Activated T-cell treated with anti-CD3 and anti-CD28 coated beads, Interleukin-2, amount 50 U/mL, for 72 hours (primary cell): ENCODE measurements around the gene PDXDC1. TPM values are rescaled to one million over a fixed set of nuclear protein-coding genes. Genes with fewer than 3 reads are reported as not detected.
"Not testable (repeated sequence)": the region's sequence is repeated elsewhere in the genome, so short reads cannot be mapped to it uniquely, and the experiment has no call there.

ENCODE experiments used
- ATAC-seq, 2 donors: fragments of 150-1000 bp; cut with Tn5 transposase; replicated peaks in 1 of 2; 2 replicates each; pipeline ENCODE4 v1.10.0; 2021; ENCODE audit warnings: moderate library complexity in 2 of 2, mild to moderate bottlenecking in 1 of 2
- DNase-seq, 2 donors: peaks; one replicate each; pipeline ENCODE4 v3.0.0; 2021 to 2022; ENCODE audit warnings: mixed read lengths in 1 of 2
- H3K27ac Mint-ChIP-seq: one replicate; pipeline ENCODE4 v1.8.0; 2022; ENCODE audit warnings: mild to moderate bottlenecking, moderate library complexity, mixed read lengths
- H3K27me3 Mint-ChIP-seq: one replicate; pipeline ENCODE4 v1.8.0; 2022; ENCODE audit warnings: low read depth, mixed read lengths
- H3K36me3 Mint-ChIP-seq, 2 donors: one replicate each; pipeline ENCODE4 v1.8.0; 2022; ENCODE audit warnings: mixed read lengths in 2 of 2, mild to moderate bottlenecking in 1 of 2; ENCODE audit not compliant: insufficient read depth in 2 of 2
- H3K4me1 Mint-ChIP-seq: one replicate; pipeline ENCODE4 v1.8.0; 2022; ENCODE audit warnings: low read depth, mixed read lengths
- H3K4me3 Mint-ChIP-seq, 2 donors: one replicate each; pipeline ENCODE4 v1.8.0; 2022; ENCODE audit warnings: mild to moderate bottlenecking in 2 of 2, mixed read lengths in 2 of 2, moderate library complexity in 2 of 2
- H3K9me3 Mint-ChIP-seq, 2 donors: one replicate each; pipeline ENCODE4 v1.8.0; 2022; ENCODE audit warnings: mixed read lengths in 2 of 2
- total RNA-seq, 2 donors: library from RNA; stranded (reverse); gene quantifications; one replicate each; pipeline ENCODE4 v1.2.3, GENCODE V29; 2022

The PDXDC1 gene
- total RNA-seq, 2 donors from 2014 or later, result 68.8 to 86.1 TPM

- Mint-ChIP-seq H3K9me3 (no peaks in the 10 kb centered on the region), H3K4me1 (peaks cover 4% of the 10 kb centered on the region), H3K36me3 (peaks cover 4 to 10% of the 10 kb centered on the region in 2 donors), H3K27ac (no peak overlapping the region), H3K27me3 (no peaks in the 10 kb centered on the region), H3K4me3 (no peak overlapping the region)
- DNase-seq (no peak), ATAC-seq (no peak)
Measured at GRCh38 chr16:15043344-15043743, 68.5 kb downstream of the PDXDC1 start.

- peaks cover 4% of the 10 kb centered on the region for H3K4me1 Mint-ChIP-seq
- no peak for ATAC-seq
- no peak for DNase-seq
- H3K27ac Mint-ChIP-seq, result no peak overlapping the region
- no peaks in the 10 kb centered on the region for H3K9me3 Mint-ChIP-seq
- no peaks in the 10 kb centered on the region for H3K27me3 Mint-ChIP-seq
- H3K36me3 Mint-ChIP-seq, result peaks cover 4 to 9% of the 10 kb centered on the region in 2 donors
- H3K4me3 Mint-ChIP-seq, result no peak overlapping the region
Measured at GRCh38 chr16:15044286-15044685, 69.5 kb downstream of the PDXDC1 start.

DNA sequence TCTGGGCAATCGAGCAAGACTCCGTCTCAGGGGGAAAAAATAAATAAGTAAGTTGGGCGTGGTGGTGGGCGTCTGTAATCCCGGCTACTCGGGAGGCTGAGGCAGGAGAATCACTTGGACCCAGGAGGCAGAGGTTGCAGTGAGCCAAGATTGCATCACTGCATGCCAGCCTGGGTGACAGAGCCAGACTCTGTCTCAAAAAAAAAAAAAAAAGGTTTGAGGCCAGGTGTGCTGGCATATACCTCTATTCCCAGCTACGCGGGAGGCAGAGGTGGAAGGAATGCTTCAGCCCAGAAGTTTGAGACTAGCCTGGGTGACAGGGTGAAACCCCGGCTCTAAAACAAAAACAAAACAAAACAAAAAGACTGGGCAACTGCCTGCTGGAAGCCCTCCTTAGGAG, 70.4 kb downstream of the PDXDC1 start:
- DNase-seq, H3K4me1 Mint-ChIP-seq, H3K36me3 Mint-ChIP-seq, H3K27me3 Mint-ChIP-seq, H3K27ac Mint-ChIP-seq, ATAC-seq, H3K4me3 Mint-ChIP-seq, H3K9me3 Mint-ChIP-seq: not testable (repeated sequence)

DNA sequence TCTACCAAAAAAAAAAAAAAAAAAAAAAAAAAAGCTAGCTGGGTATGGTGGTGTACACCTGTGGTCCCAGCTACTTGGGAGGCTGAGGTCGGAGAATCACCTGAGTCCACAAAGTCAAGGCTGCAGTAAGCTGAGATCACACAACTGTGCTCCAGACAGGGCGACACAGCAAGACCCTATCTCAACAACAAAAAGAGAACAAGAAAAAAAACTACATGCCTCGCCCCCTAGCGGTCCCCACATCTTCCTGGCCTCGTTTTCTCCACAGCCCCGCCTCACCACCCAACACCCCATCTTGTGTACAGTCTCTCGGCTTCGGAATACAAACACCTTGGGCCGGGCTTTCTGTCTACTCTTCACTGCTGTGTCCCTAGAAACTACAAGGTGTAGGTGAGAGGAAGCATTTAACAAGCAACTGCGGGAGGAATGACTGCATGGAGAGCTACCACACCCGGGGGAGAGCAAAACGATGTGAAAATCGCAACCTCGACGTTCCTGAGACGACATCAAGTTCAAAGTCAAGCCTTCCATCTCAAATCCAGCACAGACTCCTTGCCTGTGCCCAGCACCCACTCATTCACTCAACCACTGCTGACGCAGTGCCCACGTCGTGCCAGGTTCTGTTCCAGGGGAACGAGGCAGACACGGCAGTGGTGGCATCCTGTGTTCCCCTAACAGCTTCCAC, 72.0 kb downstream of the PDXDC1 start:
- Mint-ChIP-seq H3K9me3 (no peaks in the 10 kb centered on the region), H3K4me3 (no peak overlapping the region), H3K4me1 (peaks cover under 1% of the 10 kb centered on the region), H3K27ac (no peak overlapping the region), H3K27me3 (no peaks in the 10 kb centered on the region), H3K36me3 (peaks cover 4 to 8% of the 10 kb centered on the region in 2 donors)
- DNase-seq, result no peak
- no peak for ATAC-seq

DNA sequence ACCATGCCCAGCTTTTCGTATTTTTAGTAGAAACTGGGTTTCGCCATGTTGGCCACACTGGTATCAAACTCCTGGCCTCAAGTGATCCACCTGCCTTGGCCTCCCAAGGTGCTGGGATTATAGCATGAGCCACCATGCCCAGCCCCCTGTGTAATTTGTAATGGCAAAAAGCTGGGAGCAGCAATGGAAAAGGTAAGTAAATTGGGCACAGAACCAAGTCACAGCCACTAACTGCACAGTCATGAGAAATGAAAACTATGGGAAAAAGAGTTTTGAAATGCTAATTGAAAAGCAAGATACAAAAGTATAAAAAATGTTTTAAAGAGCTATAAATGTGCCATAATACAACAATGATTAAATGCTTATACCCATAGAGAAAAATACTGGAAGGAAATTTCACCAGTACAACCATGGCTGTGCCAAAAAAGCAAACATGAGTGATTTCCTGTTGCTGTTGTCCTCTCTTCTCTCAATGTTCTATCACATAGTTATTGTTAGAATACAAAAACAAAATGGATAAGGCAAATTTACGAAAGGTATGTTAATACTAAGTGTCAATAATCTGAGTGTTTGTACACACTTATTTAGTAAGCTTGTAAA, 74.9 kb downstream of the PDXDC1 start:
- DNase-seq (no peak), ATAC-seq (no peak)
- Mint-ChIP-seq H3K4me3 (no peak overlapping the region), H3K27ac (no peak overlapping the region), H3K36me3 (peaks cover 4 to 8% of the 10 kb centered on the region in 2 donors), H3K4me1 (peaks cover 10% of the 10 kb centered on the region), H3K27me3 (no peaks in the 10 kb centered on the region), H3K9me3 (no peaks in the 10 kb centered on the region)

DNA sequence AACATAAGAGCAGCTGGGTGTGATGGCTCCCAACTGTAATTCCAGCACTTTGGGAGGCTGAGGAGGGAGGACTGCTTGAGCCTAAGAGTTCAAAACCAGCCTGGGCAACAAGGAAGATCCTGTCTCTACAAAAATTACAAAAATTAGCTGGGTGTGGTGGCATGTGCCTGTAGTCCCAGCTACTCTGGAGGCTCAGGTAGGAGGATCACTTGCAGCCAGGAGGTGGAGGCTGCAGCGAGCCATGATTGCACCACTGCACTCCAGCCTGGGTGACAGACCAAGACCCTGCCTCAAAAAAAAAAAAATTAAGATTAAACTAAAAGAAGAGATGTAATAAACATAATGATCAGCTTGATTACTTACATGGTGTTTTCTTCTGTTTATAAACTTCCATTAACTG, 75.6 kb downstream of the PDXDC1 start:
- not testable (repeated sequence) for H3K27me3 Mint-ChIP-seq, DNase-seq, H3K9me3 Mint-ChIP-seq, H3K27ac Mint-ChIP-seq, ATAC-seq, H3K4me3 Mint-ChIP-seq, H3K36me3 Mint-ChIP-seq
- H3K4me1 Mint-ChIP-seq, result peaks cover 16% of the 10 kb centered on the region

DNA sequence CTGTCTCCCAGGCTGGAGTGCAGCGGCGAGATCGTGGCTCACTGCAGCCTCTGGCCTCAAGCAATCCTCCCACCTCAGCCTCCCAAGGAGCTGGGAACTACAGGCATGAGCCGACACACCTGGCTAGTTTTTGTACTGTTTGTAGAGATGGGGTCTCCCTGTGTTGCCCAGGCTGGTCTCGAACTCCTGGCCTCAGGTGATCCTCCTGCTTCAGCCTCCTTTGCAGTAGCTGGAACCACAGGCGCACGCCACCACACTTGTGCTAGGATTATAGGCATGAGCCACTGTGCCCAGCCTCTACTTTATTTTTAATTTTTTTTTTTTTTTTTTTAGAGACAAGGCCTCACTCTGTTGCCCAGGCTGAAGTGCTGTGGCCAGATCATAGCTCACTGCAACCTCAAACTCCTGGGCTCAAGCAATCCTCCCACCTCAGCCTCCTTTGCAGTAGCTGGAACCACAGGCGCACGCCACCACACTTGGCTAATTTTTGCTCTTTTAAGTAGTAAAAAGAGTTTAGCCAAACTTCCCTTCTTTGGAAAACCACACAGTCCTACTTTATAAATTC, 76.6 kb downstream of the PDXDC1 start:
- ATAC-seq, result no peak
- H3K4me1 Mint-ChIP-seq, result peaks cover 16% of the 10 kb centered on the region
- H3K4me3 Mint-ChIP-seq, result no peak overlapping the region
- no peaks in the 10 kb centered on the region for H3K27me3 Mint-ChIP-seq
- DNase-seq, result no peak
- peak overlapping the region; percentile 24 for H3K27ac Mint-ChIP-seq
- peaks cover 4 to 8% of the 10 kb centered on the region in 2 donors for H3K36me3 Mint-ChIP-seq
- H3K9me3 Mint-ChIP-seq, result no peaks in the 10 kb centered on the region

DNA sequence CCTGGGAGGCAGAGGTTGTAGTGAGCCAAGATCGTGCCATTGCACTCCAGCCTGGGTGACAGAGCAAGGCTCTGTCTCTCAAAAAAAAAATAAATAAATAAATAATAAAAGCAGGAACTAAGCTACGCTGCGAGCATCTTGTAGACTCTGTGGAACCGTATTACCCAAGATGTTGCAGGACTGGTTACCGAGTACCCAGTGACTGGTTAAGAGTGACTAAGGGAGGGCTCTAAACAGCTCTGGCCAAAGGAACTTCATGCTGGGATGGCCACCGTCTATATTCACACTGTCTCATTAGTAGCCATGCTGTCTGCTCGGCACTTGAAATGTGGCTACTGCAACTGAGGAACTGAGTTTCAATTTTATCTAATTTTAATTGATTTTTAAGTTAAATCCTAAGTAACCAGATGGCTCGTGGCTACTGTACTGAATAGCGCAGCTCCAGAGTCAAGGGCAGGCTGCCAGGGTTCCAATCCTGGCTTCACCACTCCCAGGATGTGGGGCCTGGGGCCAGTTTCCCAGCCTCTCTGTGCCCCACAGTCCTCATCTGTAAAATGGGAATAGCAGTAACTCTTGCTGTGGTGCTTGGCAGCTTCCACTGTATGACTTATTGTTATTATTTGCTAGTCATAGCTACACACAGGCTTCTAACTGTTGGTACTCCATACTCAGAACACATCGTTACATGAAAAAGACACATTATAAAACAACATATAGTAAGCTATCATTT, 78.1 kb downstream of the PDXDC1 start:
- ATAC-seq, result no peak
- no peak overlapping the region for H3K4me3 Mint-ChIP-seq
- H3K27ac Mint-ChIP-seq, result no peak overlapping the region
- no peak for DNase-seq
- H3K27me3 Mint-ChIP-seq, result no peaks in the 10 kb centered on the region
- H3K36me3 Mint-ChIP-seq, result peaks cover 0 to 4% of the 10 kb centered on the region in 2 donors
- peaks cover 16% of the 10 kb centered on the region for H3K4me1 Mint-ChIP-seq
- H3K9me3 Mint-ChIP-seq, result no peaks in the 10 kb centered on the region

DNA sequence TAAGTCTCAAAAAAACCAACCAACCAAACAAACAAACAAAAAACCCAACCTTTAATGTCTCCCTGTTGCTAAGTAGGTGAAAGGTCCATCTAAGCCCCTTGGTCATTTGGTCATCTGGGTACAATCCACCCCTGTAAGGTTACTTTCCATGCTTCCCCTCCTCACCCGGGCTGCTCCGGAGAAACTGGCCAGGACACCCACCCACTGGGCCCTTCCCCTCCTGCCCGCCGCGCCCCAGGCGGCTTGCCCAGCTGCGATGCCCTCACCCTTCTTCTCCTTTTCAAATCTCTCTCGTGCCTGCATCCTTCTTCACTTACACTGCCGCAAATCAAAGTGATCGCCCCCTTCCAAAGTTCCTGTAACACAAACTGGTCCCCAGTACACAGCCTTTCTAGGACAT, 79.1 kb downstream of the PDXDC1 start:
- H3K27me3 Mint-ChIP-seq, result no peaks in the 10 kb centered on the region
- no peak overlapping the region for H3K27ac Mint-ChIP-seq
- peaks cover 0 to 4% of the 10 kb centered on the region in 2 donors for H3K36me3 Mint-ChIP-seq
- H3K9me3 Mint-ChIP-seq, result no peaks in the 10 kb centered on the region
- ATAC-seq, result no peak
- peaks cover 16% of the 10 kb centered on the region for H3K4me1 Mint-ChIP-seq
- no peak for DNase-seq
- H3K4me3 Mint-ChIP-seq, result peak overlapping the region; percentile 92 to 96

DNA sequence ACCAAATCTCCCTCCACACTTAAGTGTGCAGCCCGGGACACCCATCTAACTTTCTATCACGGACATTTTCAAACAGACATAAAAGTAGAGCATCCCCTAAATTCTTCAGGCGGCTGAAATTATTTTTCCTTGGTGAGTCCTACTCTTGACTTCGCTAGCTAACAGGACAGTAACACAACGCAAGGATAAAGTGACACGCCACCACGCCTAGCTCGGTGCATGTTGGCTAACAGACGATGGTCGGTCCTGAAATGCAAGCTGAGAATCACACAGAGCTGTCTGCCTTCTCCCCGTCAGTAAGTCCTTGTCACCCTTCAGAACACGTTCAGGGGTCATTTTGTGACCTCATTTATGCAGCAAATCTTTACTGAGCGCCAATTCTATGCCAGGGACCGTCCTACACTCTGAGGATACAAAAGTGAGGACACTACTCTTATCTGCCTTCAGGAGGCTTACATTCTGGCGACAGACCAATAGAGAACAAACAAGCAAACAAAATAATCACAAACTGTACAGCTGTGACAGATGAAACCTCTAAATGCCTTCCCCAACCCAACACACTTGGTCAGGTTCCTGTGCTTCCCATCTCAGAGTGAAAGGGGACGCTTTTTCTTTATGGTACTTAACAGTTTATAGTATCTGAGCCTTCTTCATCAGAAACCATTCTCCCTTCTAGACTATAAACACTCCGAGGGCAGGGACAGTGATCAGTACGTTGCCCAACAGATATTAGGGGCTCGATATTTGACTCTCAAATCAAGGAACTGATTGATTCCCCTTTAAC, 79.7 kb downstream of the PDXDC1 start:
- H3K9me3 Mint-ChIP-seq, result no peaks in the 10 kb centered on the region
- ATAC-seq (no peak), DNase-seq (no peak)
- peaks cover 16% of the 10 kb centered on the region for H3K4me1 Mint-ChIP-seq
- peaks cover 0 to 4% of the 10 kb centered on the region in 2 donors for H3K36me3 Mint-ChIP-seq
- peak overlapping the region; percentile 92 to 96 for H3K4me3 Mint-ChIP-seq
- H3K27me3 Mint-ChIP-seq, result no peaks in the 10 kb centered on the region
- H3K27ac Mint-ChIP-seq, result peak overlapping the region; percentile 84

DNA sequence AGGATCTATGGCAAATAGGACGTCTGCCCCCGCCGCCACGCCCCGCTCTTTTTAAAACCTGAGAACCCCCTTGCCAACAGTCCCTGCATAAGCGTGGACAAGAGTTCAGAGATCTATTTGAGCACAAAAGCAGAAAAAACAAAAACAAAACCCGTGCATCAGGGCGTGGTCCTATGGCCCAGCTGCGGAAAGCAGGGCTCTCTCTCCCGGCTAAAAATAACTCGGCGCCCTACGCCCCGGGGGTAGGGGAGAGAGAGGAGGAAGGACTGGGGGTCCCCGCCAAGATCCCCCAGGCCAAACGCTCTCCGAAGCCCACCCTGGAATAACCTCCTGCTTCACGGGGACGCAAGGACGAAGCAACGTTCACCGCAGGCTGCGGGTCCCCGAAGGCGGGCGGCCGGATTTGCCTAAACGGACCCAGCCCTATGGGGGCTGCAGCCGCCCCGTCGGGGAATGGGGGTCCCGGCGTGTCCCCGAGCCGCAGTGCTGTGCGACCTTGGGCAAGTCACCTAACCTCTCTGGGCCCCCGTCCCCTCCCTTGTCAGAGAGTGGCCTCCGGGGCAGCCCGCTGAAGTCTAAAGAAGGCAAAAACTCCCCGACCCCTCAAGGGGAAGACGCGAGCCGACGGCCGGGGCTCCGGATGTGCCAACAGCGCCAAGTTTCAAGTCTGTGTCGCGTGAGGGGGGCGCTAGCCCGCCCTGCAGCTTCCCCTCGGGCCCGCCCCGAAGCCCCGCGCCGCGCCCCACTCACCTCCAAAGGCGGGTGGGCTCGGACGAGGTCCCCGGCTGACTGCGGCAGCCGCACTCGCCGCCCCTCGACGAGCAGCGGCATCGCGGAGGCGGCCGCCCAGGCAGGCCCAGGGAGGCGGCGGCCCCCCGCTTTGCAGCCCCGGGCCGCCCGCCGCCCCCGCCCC, 80.6 kb downstream of the PDXDC1 start:
- Mint-ChIP-seq H3K27me3 (no peaks in the 10 kb centered on the region), H3K4me1 (peaks cover 16% of the 10 kb centered on the region), H3K27ac (peak overlapping the region; percentile 84), H3K4me3 (peak overlapping the region; percentile 92 to 96), H3K9me3 (no peaks in the 10 kb centered on the region), H3K36me3 (peaks cover 0 to 8% of the 10 kb centered on the region in 2 donors)
- peak; percentile 75 to 82 for DNase-seq
- ATAC-seq, result peak; percentile 78 to 81
